ENCODE measurements around the gene HHAT.
"Not testable (repeated sequence)": the region's sequence is repeated elsewhere in the genome, so short reads cannot be mapped to it uniquely, and the experiment has no call there.

HHAT gene

DNA sequence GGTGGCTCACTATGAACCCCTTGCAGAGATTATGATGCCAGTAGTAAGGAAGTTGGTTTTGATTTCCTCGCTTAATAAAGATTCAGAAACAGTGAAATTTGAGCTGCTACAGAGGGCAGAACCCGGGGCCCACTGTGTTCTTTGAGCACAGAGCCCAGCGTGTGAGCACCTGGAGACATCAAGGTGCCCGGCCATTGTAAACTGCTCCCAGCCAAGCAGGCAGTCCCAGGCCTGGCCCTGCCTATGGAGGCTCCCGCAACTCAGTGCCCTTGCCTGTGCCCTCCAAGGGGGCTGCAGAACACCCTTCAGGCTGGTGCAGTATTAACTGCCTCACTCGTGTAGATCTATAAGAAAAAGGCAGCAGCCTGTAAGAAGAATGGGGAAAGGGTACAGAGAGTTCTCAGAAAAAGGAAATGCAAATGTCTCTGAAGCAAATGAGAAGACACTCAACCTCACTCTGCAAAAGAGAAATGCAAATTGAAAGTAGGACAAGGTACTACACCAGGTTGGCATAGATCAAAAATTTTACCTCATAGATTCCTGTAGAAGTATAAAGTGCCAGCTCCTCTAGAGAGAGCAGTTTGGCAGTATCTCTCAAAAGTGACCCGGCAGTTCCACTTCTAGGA, 323.7 kb downstream of the HHAT start:
- DNase-seq: no peak

DNA sequence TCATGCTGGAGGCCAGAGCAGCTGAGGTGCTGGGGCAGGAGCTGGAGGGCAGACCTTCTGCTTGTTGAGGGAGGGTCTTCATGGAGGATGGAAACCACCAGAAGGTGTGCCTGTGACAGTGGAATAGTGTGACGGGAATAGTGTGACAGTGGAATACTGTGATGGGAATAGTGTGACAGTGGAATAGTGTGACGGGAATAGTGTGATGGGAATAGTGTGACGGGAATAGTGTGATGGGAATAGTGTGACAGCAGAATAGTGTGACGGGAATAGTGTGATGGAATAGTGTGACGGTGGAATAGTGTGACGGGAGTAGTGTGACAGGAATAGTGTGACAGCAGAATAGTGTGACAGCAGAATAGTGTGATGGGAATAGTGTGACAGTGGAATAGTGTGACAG, 325.1 kb downstream of the HHAT start:
- DNase-seq: peak; percentile 4

DNA sequence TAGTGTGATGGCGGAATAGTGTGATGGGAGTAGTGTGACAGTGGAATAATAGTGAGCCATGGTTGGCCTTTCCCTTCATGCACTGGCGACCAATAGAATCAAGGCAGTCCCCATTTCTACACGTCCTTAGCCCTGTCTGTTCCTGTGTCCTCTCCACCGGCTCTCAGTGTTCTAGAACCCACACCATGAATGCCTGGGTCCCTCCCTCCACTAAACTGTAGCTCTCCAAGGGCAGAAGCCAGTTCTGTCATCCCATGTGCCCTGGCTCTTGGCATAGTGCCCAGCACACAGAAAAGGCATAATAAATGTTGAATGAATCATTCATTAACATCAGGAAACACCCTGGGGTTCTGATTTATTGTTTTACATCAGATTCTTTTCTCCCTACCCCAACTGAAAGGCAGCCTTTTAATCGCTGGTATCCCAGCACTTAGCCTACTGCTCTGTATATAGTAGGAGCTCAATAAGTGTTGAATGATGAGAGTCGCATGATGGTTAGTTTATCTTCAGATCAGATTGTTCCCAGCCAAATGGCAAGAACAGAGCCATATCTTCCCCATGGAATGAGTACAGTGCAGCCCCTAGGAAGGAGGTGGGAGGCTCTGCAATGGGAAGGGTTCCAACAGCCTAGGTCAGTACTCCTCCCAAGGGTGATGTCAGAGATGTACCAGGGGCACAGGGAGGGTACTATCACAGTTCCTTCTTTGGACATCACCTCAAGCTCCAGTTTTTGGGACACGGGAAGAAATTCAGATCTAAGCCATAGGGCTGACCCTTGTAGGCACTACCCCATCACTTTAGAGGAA, 325.7 kb downstream of the HHAT start:
- peak; percentile 48 for DNase-seq

DNA sequence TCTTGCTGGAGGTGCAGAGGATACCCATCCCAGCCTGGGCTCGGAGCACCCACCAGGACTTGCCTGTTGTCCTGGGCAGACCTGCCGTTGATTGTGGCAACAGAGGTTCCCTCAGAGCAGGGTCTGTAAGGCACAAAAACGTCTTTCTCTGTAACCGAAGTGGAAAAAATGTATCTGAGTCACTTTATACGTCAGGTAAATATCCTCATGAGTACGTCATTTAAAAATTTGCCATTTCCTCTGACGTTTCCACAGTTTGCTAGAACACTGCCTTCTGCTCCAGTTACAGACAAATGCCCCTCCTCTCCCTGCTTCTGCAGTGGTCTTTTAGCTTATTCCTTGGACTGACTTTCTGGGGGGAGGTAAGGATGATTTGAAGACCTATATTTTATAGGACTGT, 326.8 kb downstream of the HHAT start:
- peak; percentile 34 for DNase-seq

DNA sequence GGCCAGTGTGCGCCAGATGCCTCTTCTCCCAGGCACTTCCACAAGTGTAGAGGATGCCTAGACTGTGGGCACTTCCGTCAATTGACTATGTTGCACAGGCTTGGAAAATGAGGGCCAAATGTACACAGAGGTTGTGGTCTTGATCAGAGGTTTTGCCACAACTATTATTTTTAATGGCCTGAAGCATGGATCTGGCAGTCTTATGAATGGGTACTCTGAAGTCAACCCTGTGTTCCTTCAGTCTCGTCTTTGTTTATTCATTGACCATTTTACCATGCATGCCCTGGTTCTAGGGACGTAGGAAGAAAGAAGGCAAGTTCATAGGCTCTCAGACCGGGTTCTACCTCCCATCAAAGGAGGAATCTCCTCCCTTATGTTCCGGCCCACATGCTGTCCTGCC, 329.1 kb downstream of the HHAT start:
- DNase-seq: no peak

DNA sequence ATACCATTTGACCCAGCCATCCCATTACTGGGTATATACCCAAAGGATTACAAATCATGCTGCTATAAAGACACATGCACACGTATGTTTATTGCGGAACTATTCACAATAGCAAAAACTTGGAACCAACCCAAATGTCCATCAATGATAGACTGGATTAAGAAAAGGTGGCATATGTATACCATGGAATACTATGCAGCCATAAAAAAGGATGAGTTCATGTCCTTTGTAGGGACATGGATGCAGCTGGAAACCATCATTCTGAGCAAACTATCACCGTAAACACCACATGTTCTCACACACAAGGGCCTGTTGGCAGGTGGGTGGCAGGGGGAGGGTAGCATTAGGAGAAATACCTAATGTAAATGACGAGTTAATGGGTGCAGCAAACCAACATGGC, 332.8 kb downstream of the HHAT start:
- not testable (repeated sequence) for DNase-seq

DNA sequence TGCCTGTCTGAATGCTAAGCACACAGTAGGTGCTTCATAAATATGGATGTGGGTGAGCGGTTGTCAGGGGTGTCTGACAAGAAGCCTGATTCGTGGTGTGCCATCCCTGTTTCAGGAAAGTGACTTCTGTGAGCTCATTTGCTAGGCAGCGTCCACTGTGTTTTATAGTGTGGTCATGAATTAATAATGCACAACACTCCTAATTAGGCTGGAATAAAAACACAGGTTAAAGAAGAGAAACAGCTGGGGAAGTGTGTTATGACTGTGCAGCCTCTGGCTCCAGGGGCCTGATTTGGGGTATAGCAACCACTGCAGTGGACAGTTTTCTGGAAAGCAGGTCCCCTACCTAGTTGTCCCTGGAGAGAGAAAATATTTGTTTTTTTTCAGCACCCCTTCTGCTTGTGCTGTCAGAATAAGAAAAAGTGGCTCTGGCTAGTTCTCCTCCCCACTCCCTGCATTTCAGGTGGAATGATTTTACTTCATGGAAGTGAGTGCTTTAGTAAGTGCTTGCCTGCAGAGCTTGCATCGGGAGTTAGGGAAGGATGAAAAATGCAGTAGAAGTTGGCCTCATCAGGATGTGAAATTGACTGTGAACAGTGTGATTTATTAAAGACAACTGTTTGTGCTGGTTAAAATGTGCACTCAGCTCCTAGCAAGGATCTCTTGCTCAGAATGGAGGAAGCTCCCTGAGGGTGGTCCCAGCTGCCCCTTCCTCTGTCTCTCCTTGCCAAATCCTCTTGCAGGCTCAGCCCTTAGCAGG, 333.8 kb downstream of the HHAT start:
- no peak for DNase-seq

DNA sequence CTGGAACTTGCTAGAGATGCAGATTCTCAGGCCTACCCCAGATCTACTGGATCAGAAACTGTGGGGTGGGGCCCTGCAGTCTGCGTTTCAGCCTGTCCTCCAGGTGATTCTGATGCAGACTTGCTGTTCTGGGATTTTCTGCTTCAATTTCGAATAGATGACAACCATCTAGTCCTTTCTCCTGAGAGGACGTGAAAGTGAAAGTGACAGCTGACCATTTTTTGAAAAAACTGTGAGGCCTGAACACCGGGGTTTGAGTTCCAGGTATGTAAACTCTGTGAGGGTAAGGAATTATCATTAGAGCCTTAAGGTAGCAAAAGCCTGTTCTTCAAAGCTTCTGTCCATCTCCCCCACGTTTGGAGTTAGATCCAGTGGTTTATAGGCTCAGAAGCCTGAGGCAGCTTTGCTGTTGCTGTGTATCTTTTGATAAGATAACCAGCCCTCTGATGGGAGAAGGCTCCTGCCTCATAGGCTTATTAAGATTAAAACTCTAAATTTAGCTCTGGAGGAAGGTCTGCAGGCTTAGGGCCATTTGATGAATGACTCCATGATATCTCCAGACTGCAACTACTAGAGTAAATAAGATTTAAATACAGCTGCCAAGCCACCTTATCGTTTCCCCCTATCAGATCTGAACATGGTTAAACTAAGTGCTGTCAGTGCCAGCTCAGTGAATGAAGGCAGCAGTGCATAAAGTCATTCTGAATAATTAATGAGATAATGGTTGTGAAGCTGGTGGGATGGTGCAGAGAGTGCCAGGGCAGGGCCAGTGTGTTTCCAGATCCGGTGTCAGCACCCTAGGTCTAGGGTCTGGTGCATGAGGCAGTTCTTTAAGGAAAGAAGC, 335.2 kb downstream of the HHAT start:
- no peak for DNase-seq

DNA sequence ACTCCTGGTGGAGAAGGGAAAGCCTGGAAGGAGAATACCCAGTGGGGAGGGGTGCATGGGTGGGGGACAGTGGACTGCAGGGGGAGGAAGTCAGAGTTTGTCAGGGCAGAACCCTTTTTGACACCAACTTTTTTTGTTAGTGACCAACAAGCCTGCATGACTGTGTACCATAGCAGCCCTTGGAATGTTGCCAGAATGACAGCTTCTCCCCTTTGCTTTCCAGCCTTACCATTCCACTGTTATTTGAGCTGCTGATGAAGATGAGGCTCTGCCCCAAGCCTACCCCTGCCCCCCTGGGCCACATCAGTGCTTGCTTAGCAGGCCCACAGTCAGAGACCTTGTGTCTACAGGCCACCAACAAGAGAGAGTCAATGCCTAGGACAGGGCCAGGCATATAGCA, 341.2 kb downstream of the HHAT start:
- DNase-seq: no peak

DNA sequence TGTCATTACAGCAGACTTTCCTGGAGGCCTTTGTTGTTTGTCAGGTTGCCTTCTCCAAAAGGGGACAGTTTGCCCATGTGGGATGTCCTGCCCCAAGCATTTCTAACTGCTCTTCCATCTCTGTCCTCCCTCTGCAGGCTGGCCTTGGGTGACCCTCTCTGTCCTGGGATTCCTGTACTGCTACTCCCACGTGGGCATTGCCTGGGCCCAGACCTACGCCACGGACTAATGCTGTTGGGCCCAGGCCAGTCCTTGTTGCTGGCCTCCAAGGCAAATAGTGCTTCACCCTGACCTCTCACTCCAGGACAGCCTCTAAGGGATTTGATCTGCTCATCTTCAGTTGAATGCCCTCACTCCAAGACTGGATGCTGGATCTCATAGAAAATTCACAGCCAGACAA, 345.4 kb downstream of the HHAT start:
- DNase-seq: no peak

DNA sequence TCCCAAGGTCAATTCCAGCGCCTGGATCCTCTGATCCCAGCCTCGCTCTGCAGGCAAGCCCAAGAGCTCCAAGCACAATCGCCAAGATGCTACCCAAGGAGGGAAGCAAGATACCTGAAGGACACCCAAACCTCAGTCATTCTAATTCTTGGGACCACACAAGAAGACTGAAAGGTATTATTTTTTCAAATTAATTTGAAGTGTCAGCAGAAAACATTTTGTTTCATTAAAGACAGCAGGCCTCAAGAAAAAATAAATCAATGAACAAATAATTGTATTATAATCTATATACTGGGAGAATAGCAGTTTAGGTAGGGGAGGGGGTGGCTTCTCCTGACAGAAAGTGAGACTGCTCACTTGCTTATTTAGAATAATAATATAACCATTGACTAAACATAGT, 347.8 kb downstream of the HHAT start:
- no peak for DNase-seq

DNA sequence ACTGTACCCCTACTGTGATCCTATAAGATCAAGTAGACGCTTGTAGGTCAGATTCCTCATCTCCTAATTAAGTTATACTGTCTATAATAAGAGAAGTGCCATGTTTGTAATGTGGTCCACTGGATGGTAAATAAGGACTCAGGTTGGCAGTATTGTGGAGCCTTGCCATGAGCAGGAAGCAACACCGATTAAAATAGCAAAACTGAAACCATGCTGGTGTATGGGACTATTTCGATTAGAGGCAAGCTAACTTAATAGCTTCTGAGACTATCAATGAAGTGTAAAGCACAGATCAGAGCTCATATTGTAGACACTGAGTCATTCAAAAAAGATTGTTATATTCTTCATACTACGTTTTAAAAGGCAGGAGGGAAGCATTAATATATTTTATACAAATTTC, 348.8 kb downstream of the HHAT start:
- no peak for DNase-seq

DNA sequence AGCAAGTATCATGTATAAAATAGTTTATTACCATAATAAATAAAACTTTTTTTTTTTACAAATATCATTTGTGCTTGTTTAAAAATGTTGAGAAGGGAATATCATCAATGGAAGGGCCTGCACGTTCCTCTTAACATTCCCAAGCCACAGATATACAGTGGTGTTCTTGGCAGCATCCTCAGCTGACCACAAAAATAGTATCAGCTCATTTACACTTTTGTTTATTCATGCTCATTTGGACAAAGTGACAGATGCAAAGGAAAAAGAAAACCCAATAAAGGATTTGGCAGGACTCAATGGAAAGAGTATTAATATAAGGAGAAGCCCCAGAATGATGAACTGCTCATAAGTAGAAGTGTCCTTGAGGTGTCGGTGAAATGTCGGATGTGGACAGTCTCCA, 349.6 kb downstream of the HHAT start:
- DNase-seq: no peak

DNA sequence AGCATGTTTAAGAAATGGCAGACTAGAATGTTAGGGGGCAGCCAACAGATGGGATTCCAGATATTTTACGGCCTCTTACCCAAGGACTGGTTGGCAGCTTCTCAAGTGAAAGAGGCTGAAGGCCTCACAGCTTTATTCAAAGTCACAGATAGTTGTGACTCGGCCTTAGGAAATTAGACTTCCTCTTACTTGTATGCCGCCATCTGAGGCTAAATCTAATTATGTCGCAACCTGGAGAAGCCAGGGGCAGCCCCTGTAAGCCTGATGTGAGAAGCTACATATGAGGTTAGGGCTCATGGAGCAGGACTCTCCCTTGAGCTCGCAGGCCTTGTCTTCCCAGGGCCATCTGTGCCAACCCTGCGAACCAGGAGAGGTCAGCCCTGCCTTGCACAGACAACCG, 352.5 kb downstream of the HHAT start:
- no peak for DNase-seq

DNA sequence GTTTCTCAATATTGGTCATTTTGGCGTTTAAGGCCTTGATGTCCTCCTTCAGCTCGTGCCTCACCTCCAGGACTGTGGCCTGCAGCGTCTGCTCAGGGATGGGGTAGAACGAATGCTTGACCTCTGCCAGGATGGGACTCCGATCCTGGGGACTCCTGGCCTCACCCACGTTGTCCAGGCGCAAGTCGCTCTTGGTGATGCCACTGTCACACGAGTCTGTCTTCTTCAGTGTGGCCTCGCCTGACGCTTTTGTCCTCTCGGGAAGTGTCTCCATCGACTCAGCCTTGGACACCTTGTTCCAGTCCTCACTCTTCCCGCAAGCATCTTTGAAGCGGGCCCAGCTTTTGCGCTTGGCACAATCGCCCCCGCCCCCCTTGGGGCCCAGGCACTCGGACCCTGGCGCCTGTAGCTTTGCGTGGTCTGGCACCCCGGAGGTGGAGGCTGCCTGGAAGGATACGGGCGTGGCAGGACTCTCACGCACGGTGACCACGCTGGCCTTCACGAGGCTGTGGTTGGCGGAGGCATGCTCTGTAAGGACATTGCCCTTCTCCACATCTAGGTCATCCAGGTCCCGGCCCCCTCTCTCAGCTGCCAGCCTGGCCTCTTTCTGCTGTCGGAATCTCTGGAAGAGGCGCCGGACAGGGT, 354.8 kb downstream of the HHAT start:
- DNase-seq: no peak

DNA sequence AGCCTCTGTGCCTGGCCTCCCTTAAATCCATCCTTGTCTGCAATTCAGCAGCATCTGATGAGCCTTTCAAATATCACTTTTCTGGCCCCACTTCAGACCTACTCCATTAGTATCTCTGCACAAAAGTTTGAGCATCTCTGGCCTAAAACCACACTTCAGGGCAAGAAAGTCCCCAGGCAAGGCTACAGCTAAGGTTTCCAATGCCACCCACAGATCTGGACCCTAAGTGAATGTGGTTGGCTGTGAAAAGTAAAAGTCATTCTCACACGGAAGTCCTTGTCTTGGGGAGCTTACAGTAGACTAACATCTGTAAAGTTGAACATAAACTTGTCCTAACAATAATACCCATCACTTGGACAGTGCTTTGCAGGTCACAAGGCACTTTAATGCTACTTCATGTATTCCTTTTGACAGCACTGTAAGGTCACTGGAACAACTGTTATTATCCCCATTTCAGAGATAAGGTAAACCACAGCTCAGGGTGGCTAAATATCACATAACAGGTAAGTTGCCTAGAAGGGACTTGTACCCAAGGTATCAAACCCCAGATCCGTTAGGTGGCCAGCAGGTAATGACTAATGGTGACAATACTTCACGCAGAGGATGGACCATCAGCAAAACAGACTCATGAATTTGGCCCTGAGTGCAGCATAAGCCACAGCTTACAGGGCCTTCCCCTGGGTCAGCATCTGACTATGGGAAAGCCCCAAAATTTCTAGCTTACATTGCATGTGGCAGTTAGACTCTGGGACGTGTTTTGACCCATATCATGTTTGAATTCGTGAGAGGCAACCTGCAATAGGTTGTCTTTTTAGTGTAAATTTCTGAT, 356.0 kb downstream of the HHAT start:
- DNase-seq: no peak

DNA sequence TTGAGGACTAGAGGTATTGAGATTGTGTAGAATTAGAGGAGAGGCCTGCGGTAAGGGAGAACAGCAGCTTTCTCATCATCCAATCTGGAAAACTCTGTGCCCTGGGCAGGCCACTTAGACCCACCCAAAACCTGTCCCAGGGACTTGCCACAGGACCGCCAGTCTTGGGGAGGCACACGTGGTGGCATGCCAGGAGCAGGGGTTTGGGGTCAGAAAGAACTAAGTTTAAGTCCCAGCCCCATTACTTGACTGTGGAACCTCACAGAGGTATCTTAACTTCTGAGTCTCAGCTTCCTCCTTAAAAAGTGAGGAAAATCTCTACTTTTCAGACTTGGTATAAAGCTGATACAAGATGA, 356.6 kb downstream of the HHAT start:
- DNase-seq: no peak

DNA sequence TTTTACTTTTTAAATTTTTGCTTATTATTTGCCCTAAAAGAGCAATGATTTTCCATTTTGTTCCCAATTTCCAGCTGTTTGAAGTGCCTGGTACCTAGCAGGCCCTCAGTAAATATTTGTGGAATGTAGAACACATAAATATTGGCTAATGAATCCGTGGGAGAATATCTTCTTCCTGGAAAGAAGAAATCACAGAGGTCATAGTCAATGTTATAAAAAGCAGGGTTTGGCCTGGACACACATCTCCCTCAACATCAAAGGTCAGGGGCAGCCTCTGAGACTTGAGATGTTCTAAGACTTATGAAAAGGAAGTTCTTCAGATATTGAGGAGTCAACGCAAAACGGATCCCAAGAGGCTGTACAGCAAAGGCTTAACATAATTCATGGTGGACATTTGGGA, 358.1 kb downstream of the HHAT start:
- DNase-seq: no peak

DNA sequence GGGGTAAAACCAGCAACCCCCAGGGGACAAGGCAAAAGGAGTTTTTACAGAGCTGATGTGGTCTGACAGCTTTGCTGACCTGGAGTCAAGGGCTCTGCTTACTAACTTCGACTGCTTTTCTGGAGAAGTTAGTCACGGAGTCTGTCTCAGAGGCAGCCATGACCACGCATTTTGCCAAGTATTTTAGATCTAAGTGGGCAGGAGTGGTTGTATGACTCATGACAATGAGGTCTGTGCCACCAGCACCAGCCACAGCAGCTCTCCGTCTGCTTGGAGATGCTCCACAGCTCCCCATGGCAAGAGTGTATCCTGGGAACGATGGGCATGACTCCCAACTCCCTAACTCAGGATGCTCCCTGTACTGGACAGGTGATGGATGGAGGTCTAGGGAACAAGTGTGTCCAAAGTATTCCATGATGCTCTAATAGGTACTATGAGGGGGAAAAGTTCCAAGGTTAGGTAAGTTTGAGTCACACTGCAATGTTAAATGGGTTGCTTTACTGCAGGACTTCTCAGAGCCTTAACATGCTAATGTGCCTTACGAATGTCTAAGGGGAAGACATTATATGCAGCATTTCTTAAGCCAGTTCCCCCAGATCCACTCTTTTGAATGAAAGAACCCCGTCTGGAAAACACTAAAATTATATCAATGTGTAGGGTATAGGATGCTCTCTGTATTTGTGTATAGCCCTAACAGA, 359.0 kb downstream of the HHAT start:
- DNase-seq: peak; percentile 27

DNA sequence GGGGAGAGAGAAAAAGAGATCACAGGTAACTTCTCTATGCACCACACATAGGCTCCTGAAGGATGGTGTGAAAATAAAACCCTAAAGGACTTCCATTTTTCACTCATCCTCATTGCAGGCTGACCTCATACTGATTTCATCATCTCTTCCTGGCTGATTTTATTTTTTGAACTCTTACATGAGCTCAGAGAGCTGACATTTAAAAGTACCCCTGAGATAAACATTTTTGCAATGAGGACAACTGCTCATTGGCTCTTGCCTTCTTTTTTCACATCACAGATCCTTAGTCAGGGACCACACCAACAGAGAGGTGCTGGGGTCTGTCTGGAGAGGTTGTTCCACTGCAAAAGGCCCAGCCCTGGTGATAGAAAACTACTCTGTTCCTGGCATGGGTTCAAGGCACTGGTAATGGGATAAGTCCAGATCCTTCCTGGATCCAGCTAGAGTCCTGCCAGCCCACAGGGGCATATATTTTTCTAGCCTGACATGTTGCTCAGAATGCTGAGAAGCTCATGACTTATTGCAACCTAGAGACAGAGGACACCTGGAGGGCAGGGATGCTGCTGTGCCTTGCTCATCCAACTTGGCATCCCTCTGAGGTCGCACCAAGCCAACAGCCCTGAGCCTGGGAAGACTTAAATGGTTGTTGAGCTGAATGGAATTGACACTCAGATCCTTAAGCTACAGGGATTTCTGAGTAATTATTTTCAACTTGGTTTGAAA, 360.0 kb downstream of the HHAT start:
- peak; percentile 7 for DNase-seq

All from fibroblast of skin of back (primary cell).